H1 (cell line): ENCODE measurements around the gene ATP6V0A1. TPM values are rescaled to one million over a fixed set of nuclear protein-coding genes. Genes with fewer than 3 reads are reported as not detected.
A peak's percentile ranks its signal among the peaks of the same experiment; 100 is the strongest.

Source experiments
- CTCF ChIA-PET: fragments of 300-600 bp; sonication (Branson Sonifier 250); formaldehyde crosslinking; loops from one replicate; lab custom pipeline; 2021; ENCODE audit not compliant: partially characterized antibody; lab: Charles Lee
- POLR2A ChIA-PET: fragments of 300-600 bp; sonication (Branson Sonifier 250); formaldehyde crosslinking; loops from one replicate; lab custom pipeline; 2021; ENCODE audit warnings: inconsistent platforms; ENCODE audit not compliant: partially characterized antibody; lab: Charles Lee
- DNase-seq, 2 experiments: peaks; one replicate each; pipeline versions ENCODE4 v3.0.0 to v3.0.0-alpha.2; 2010 to 2022; ENCODE audit warnings: low spot score in 2 of 2, low read depth in 1 of 2, mixed read lengths in 1 of 2
- FAIRE-seq: peaks from 2 replicates; lab custom pipeline; 2011; peaks lifted over from hg19 to GRCh38; lab: Jason Lieb, UNC
- H2AFZ ChIP-seq: 2 replicates; pipeline ENCODE4 v1.8.1; 2012; ENCODE audit warnings: low read length, inconsistent platforms
- H2AK5ac ChIP-seq: 2 replicates; pipeline ENCODE4 v1.6.1; 2013; ENCODE audit warnings: low read depth, low read length
- H2BK120ac ChIP-seq: replicated peaks from 2 replicates; pipeline ENCODE3; 2013; ENCODE audit warnings: low read depth, low read length, inconsistent platforms
- H2BK12ac ChIP-seq: 2 replicates; pipeline ENCODE4 v1.6.1; 2013; ENCODE audit warnings: low read depth, low read length
- H2BK15ac ChIP-seq: 2 replicates; pipeline ENCODE4 v1.6.1; 2013; ENCODE audit warnings: low read length
- H2BK20ac ChIP-seq: 2 replicates; pipeline ENCODE4 v1.6.1; 2013; ENCODE audit warnings: low read length
- H2BK5ac ChIP-seq: 2 replicates; pipeline ENCODE4 v1.6.1; 2013; ENCODE audit warnings: low read depth, low read length
- H3K14ac ChIP-seq: 2 replicates; pipeline ENCODE4 v1.6.1; 2013; ENCODE audit warnings: inconsistent platforms; ENCODE audit not compliant: insufficient read length
- H3K18ac ChIP-seq: 2 replicates; pipeline ENCODE4 v1.6.1; 2013; ENCODE audit warnings: low read length; ENCODE audit errors: extremely low read depth
- H3K23ac ChIP-seq: 2 replicates; pipeline ENCODE4 v1.6.1; 2013; ENCODE audit warnings: inconsistent platforms; ENCODE audit not compliant: insufficient read length
- H3K23me2 ChIP-seq: 2 replicates; pipeline ENCODE4 v1.6.1; 2013; ENCODE audit warnings: low read depth, low read length
- H3K27ac ChIP-seq: 2 replicates; pipeline ENCODE4 v1.6.1; 2011; ENCODE audit warnings: low read depth, low read length, inconsistent platforms
- H3K27me3 ChIP-seq, 4 experiments: replicated peaks in 1 of 4; 1 replicate in 1 of 4; 2 replicates in 3 of 4; pipeline versions ENCODE4 v1.6.1 to v1.8.1; 2011 to 2013; ENCODE audit warnings: low read length in 3 of 4, mild to moderate bottlenecking in 3 of 4, inconsistent platforms in 2 of 4, mixed read lengths in 2 of 4, moderate library complexity in 1 of 4; ENCODE audit not compliant: control insufficient read depth in 3 of 4, insufficient read depth in 3 of 4; ENCODE audit errors: extremely low read depth in 1 of 4
- H3K36me3 ChIP-seq, 4 experiments: 2 replicates each; pipeline versions ENCODE4 v1.6.1 to v1.8.1; 2011 to 2013; ENCODE audit warnings: mild to moderate bottlenecking in 4 of 4, low read length in 3 of 4, moderate library complexity in 2 of 4, control low read depth in 1 of 4, inconsistent platforms in 1 of 4; ENCODE audit not compliant: insufficient read depth in 4 of 4, control insufficient read depth in 2 of 4
- H3K4ac ChIP-seq: replicated peaks from 2 replicates; pipeline ENCODE3; 2013; ENCODE audit warnings: low read length, low read depth, mixed read lengths, inconsistent platforms; ENCODE audit not compliant: insufficient read length
- H3K4me1 ChIP-seq, 4 experiments: replicated peaks in 1 of 4; 1 replicate in 1 of 4; 2 replicates in 3 of 4; pipeline versions ENCODE4 v1.6.1 to v1.8.1; 2011 to 2013; ENCODE audit warnings: low read length in 3 of 4, inconsistent platforms in 2 of 4, mixed read lengths in 1 of 4; ENCODE audit not compliant: insufficient read depth in 4 of 4, control insufficient read depth in 3 of 4
- H3K4me2 ChIP-seq, 2 experiments: 2 replicates each; pipeline versions ENCODE4 v1.6.1 to v1.8.1; 2011 to 2013; ENCODE audit warnings: low read depth in 2 of 2, low read length in 2 of 2, control low read depth in 1 of 2, inconsistent platforms in 1 of 2, mild to moderate bottlenecking in 1 of 2; ENCODE audit not compliant: insufficient read depth in 1 of 2
- H3K4me3 ChIP-seq, 4 experiments: fragments of 200-600, 300-600 bp in 1 of 4; sonication (generic), shearing (Covaris generic), sonication (Bioruptor Twin) in 1 of 4; 2 replicates each; pipeline versions ENCODE4 v1.5.1 to v1.8.1; 2011 to 2016; ENCODE audit warnings: low read length in 4 of 4, low read depth in 3 of 4, control low read depth in 2 of 4, inconsistent platforms in 2 of 4, mild to moderate bottlenecking in 2 of 4, mixed read lengths in 1 of 4, moderate library complexity in 1 of 4; ENCODE audit not compliant: insufficient read depth in 2 of 4; ENCODE audit errors: extremely low read depth in 1 of 4
- H3K56ac ChIP-seq: replicated peaks from 2 replicates; pipeline ENCODE3; 2013; ENCODE audit warnings: low read depth, mild to moderate bottlenecking, mixed read lengths, low read length, inconsistent platforms; ENCODE audit not compliant: insufficient read length
- H3K79me1 ChIP-seq: 2 replicates; pipeline ENCODE4 v1.6.1; 2013; ENCODE audit warnings: low read depth, low read length, control low read depth
- H3K79me2 ChIP-seq, 2 experiments: 2 replicates each; pipeline versions ENCODE4 v1.6.1 to v1.8.1; 2012 to 2013; ENCODE audit warnings: low read length in 2 of 2, mild to moderate bottlenecking in 2 of 2, inconsistent platforms in 1 of 2; ENCODE audit not compliant: insufficient read depth in 2 of 2, control insufficient read depth in 1 of 2
- H3K9ac ChIP-seq, 4 experiments: replicated peaks in 1 of 4; 1 replicate in 1 of 4; 2 replicates in 3 of 4; pipeline versions ENCODE4 v1.6.1 to v1.8.1; 2011 to 2013; ENCODE audit warnings: low read depth in 3 of 4, low read length in 3 of 4, control low read depth in 2 of 4, mild to moderate bottlenecking in 2 of 4, moderate library complexity in 2 of 4, inconsistent platforms in 1 of 4; ENCODE audit errors: extremely low read depth in 1 of 4
- H3K9me3 ChIP-seq, 2 experiments: 2 replicates each; pipeline versions ENCODE4 v1.6.1 to v1.8.1; 2012 to 2013; ENCODE audit warnings: mild to moderate bottlenecking in 2 of 2, moderate library complexity in 2 of 2, control low read depth in 1 of 2, inconsistent platforms in 1 of 2, low read depth in 1 of 2, low read length in 1 of 2, mixed read lengths in 1 of 2; ENCODE audit not compliant: insufficient read depth in 2 of 2
- H4K20me1 ChIP-seq, 2 experiments: replicated peaks in 1 of 2; 2 replicates each; pipeline versions ENCODE3 to v1.8.1; 2011 to 2013; ENCODE audit warnings: inconsistent platforms in 2 of 2, low read length in 2 of 2, mild to moderate bottlenecking in 1 of 2; ENCODE audit not compliant: insufficient read depth in 2 of 2, control insufficient read depth in 1 of 2
- H4K5ac ChIP-seq: 2 replicates; pipeline ENCODE4 v1.6.1; 2013; ENCODE audit warnings: low read length, low read depth, mixed read lengths, inconsistent platforms; ENCODE audit not compliant: insufficient read length
- H4K8ac ChIP-seq: 2 replicates; pipeline ENCODE4 v1.8.0; 2013; ENCODE audit warnings: mild to moderate bottlenecking, moderate library complexity, low read length, inconsistent platforms; ENCODE audit not compliant: insufficient read depth; ENCODE audit errors: extremely low read depth
- H4K91ac ChIP-seq: replicated peaks from 2 replicates; pipeline ENCODE3; 2013; ENCODE audit warnings: low read length, mixed read lengths, inconsistent platforms; ENCODE audit not compliant: insufficient read length
- POLR2AphosphoS5 ChIP-seq: IDR thresholded peaks from 2 replicates; pipeline ENCODE4 v1.6.1; 2011; ENCODE audit warnings: low read depth, low read length
- SIN3A ChIP-seq, 2 experiments: IDR thresholded peaks in 1 of 2; conservative IDR thresholded peaks in 1 of 2; 2 replicates each; pipeline ENCODE4 v1.6.1; 2011 to 2012; ENCODE audit warnings: low read length in 2 of 2, improper control_type of control experiment in 1 of 2, low read depth in 1 of 2, mild to moderate bottlenecking in 1 of 2
- WGBS, 2 experiments: shearing (Covaris generic) in 1 of 2; methylation state at CpG; one replicate each; pipeline versions ENCODE4 v1.1.6 to v1.1.7; 2013 to 2015; ENCODE audit warnings: low lambda C conversion rate in 2 of 2, mixed read lengths in 2 of 2, inconsistent platforms in 1 of 2, low coverage in 1 of 2, missing lambda C conversion rate in 1 of 2; ENCODE audit not compliant: insufficient replicate concordance in 2 of 2, insufficient coverage in 1 of 2, insufficient read length in 1 of 2; ENCODE audit errors: extremely low coverage in 1 of 2, missing lambda C conversion rate in 1 of 2; 5-methylcytosine and 5-hydroxymethylcytosine counted together
- polyA plus RNA-seq, 7 experiments: library from polyadenylated mRNA; depleted of rRNA in 3 of 7; stranded (reverse) in 5 of 7; unstranded in 2 of 7; fragments of >200 nt in 5 of 7; fragments of 200-250 nt in 2 of 7; gene quantifications; 1 replicate in 5 of 7; 2 replicates in 1 of 7; 4 replicates in 1 of 7; pipeline versions ENCODE4 v1.2.1 to v1.2.3, GENCODE V29; 2011 to 2013; ENCODE audit warnings: missing spikeins in 2 of 7, mixed read lengths in 2 of 7
- total RNA-seq: library from RNA; stranded (reverse); fragmentation: NEBNext Ultra II Directional; extraction: Animal tissue kit (Norgen Biotek cat#: 25700); gene quantifications from 2 replicates; pipeline ENCODE4 v1.2.1, GENCODE V29; 2021

The ATP6V0A1 gene
- total and polyA plus RNA-seq, 2 of the 8 experiments (the other 6 are each of a cell fraction or from before 2014, with no cell fraction given) = 55.3 to 63.4 TPM

DNA sequence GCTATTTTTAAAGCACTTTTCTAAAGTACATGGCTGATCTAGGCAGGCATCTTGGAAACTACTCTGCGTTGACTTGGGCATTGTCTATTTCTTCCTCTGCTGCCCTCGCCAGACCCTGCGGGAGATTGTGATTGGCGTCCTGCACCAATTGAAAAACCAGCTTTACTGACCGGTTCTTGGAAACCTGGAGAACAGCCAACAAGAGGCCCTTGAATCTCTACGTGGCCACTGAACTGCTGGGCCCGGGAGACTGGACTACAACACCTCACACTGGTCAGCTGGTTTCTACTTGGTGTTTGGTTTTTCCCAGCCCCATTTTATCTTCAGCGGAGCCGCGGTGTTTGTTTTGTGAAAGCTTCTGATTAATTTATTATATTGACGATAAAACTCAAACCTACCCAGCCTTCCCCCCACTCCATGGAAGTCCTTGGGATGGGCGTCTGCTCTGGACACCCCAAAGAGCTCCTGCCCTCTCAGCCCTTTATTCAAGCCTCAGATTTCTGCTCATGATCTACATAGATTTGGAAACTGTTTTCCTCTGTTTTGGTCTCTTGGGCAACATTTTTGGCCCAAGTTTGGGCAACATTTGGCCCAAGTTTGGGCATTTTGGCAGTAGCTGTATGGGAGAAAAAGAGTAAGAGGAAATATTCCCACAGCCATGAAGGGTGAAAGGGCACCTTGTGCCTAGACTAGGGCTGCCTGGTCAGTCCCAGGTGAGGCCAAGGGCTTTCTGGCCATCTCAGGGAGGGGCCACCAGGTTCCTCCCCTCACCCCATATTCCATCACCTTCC lies 113.0 kb downstream of the ATP6V0A1 start:
- WGBS, 2 experiments = 92% methylated on average over 12 of the region's 12 CpGs; no CpG with 5 or more reads in 1 of the 2 experiments
- Histone ChIP-seq H2BK20ac (no peak overlapping the region), H2AFZ (no peak overlapping the region), H3K4me3 (no peak overlapping the region), H3K14ac (no peak overlapping the region), H3K56ac (no peak overlapping the region), H2BK5ac (no peak overlapping the region), H3K27ac (no peak overlapping the region), H3K4me1 (peaks cover 0 to 7% (median 1%) of the 10 kb centered on the region in 4 experiments; a peak in 3 of 7 replicates), H3K23me2 (peaks cover 8% of the 10 kb centered on the region), H4K8ac (no peak overlapping the region; the same call in 1 of the 2 replicates), H2AK5ac (no peak overlapping the region), H4K20me1 (peaks cover 0 to 1% of the 10 kb centered on the region in 2 experiments), H3K36me3 (peaks cover 44 to 59% (median 55%) of the 10 kb centered on the region in 4 experiments), H4K91ac (no peak overlapping the region), H3K79me1 (0 out of 2 replicates have a peak, but pooled peaks cover 3% of the 10 kb centered on the region), H2BK15ac (no peak overlapping the region), H4K5ac (no peak overlapping the region), H2BK12ac (no peak overlapping the region), H3K18ac (no peak overlapping the region), H3K23ac (no peak overlapping the region), H2BK120ac (no peak overlapping the region), H3K4me2 (no peak overlapping the region), H3K9me3 (no peaks in the 10 kb centered on the region), H3K79me2 (peaks cover 0 to 17% of the 10 kb centered on the region in 2 experiments; a peak in 3 of 4 replicates), H3K27me3 (no peaks in the 10 kb centered on the region), H3K4ac (no peak overlapping the region), H3K9ac (no peak overlapping the region; a peak in 2 of 7 replicates)
- no peak for DNase-seq
- TF ChIP-seq POLR2AphosphoS5 (peak; percentile 50; the same call in 1 of the 2 replicates), SIN3A (conservative IDR thresholded peaks at IDR 0.05 in 1 of 2, IDR thresholded peaks at IDR 0.05 in 1 of 2; ENCODE audit: low read depth in 1 of 2, low read length in 2 of 2) (no peak)
- no peak for FAIRE-seq
- CTCF ChIA-PET = interaction anchor here (0.9 to 1.1 kb wide), 3 partner anchors 15 to 246 kb away, joined by 3 to 4 read pairs (median 3); no protein-coding TSS in a partner anchor
- POLR2A ChIA-PET = interaction anchor here (0.6 to 1.3 kb wide), 5 partner anchors 9 to 353 kb away, joined by 3 read pairs; no protein-coding TSS in a partner anchor
